ENCODE results near the gene FBXW11. TPM values are rescaled to one million over a fixed set of nuclear protein-coding genes. Genes with fewer than 3 reads are reported as not detected.
"Not testable (repeated sequence)": the region's sequence is repeated elsewhere in the genome, so short reads cannot be mapped to it uniquely, and the experiment has no call there.

FBXW11 gene
- total RNA-seq, 1 donor from 2014 or later, result 64.7 TPM

GRCh38 chr5:171926311-171926710, 80.1 kb downstream of the FBXW11 start:
- Mint-ChIP-seq H3K4me3 (ENCODE audit: unreplicated experiment) (no peak overlapping the region), H3K27me3 (ENCODE audit: low read depth, unreplicated experiment) (no peaks in the 10 kb centered on the region), H3K9me3 (ENCODE audit: unreplicated experiment) (no peaks in the 10 kb centered on the region), H3K36me3 (ENCODE audit: low read depth, unreplicated experiment) (peaks cover 2% of the 10 kb centered on the region), H3K4me1 (ENCODE audit: low read depth, unreplicated experiment) (peaks cover 7% of the 10 kb centered on the region), H3K27ac (ENCODE audit: unreplicated experiment) (no peak overlapping the region)
- Histone ChIP-seq H3K27ac (ENCODE audit: low read depth, low read length) (no peak overlapping the region), H3K9me3 (ENCODE audit: insufficient read depth, low read depth, low read length) (peaks cover 3% of the 10 kb centered on the region), H3K4me2 (ENCODE audit: low read length) (no peak overlapping the region), H3K4me3 (ENCODE audit: insufficient read depth, low read depth, low read length) (no peak overlapping the region), H4K20me1 (ENCODE audit: insufficient read depth, low read length) (peaks cover 80% of the 10 kb centered on the region), H3K4me1 (ENCODE audit: insufficient read depth, low read length) (no peaks in the 10 kb centered on the region), H3K27me3 (ENCODE audit: insufficient read depth, low read length) (no peaks in the 10 kb centered on the region), H3K9ac (ENCODE audit: low read length) (no peak overlapping the region), H3K79me2 (ENCODE audit: insufficient read depth, low read length) (peaks cover 94% of the 10 kb centered on the region), H3K36me3 (ENCODE audit: insufficient read depth, low read length) (no peaks in the 10 kb centered on the region), H2AFZ (ENCODE audit: low read depth, low read length) (no peak overlapping the region)
- no peak for FAIRE-seq
- no peak for TF ChIP-seq CTCF (IDR thresholded peaks at IDR 0.05; ENCODE audit: insufficient read depth, low read depth, low read length)
- no peak for TF ChIP-seq EZH2 (IDR thresholded peaks at IDR 0.05; ENCODE audit: insufficient read depth, low read length)
- no peak for DNase-seq (ENCODE audit: low read depth)

GRCh38 chr5:171924493-171925122, 81.8 kb downstream of the FBXW11 start:
- H3K4me2 ChIP-seq (ENCODE audit: low read length), result no peak overlapping the region
- no peaks in the 10 kb centered on the region for H3K4me1 ChIP-seq (ENCODE audit: insufficient read depth, low read length)
- H2AFZ ChIP-seq (ENCODE audit: low read depth, low read length), result no peak overlapping the region
- peaks cover 96% of the 10 kb centered on the region for H3K79me2 ChIP-seq (ENCODE audit: insufficient read depth, low read length)
- peaks cover 2% of the 10 kb centered on the region for H3K36me3 Mint-ChIP-seq (ENCODE audit: low read depth, unreplicated experiment)
- FAIRE-seq (no peak), DNase-seq (ENCODE audit: low read depth) (no peak)
- H3K9me3 Mint-ChIP-seq (ENCODE audit: unreplicated experiment), result no peaks in the 10 kb centered on the region
- no peak overlapping the region for H3K27ac ChIP-seq (ENCODE audit: low read depth, low read length)
- no peak overlapping the region for H3K4me3 ChIP-seq (ENCODE audit: insufficient read depth, low read depth, low read length)
- no peak overlapping the region for H3K27ac Mint-ChIP-seq (ENCODE audit: unreplicated experiment)
- peaks cover 7% of the 10 kb centered on the region for H3K4me1 Mint-ChIP-seq (ENCODE audit: low read depth, unreplicated experiment)
- no peaks in the 10 kb centered on the region for H3K27me3 ChIP-seq (ENCODE audit: insufficient read depth, low read length)
- H4K20me1 ChIP-seq (ENCODE audit: insufficient read depth, low read length), result peaks cover 85% of the 10 kb centered on the region
- H3K27me3 Mint-ChIP-seq (ENCODE audit: low read depth, unreplicated experiment), result no peaks in the 10 kb centered on the region
- H3K4me3 Mint-ChIP-seq (ENCODE audit: unreplicated experiment), result no peak overlapping the region
- H3K9me3 ChIP-seq (ENCODE audit: insufficient read depth, low read depth, low read length), result peaks cover 3% of the 10 kb centered on the region
- no peaks in the 10 kb centered on the region for H3K36me3 ChIP-seq (ENCODE audit: insufficient read depth, low read length)
- H3K9ac ChIP-seq (ENCODE audit: low read length), result no peak overlapping the region
- no peak for TF ChIP-seq CTCF (IDR thresholded peaks at IDR 0.05; ENCODE audit: insufficient read depth, low read depth, low read length)
- no peak for TF ChIP-seq EZH2 (IDR thresholded peaks at IDR 0.05; ENCODE audit: insufficient read depth, low read length)

DNA sequence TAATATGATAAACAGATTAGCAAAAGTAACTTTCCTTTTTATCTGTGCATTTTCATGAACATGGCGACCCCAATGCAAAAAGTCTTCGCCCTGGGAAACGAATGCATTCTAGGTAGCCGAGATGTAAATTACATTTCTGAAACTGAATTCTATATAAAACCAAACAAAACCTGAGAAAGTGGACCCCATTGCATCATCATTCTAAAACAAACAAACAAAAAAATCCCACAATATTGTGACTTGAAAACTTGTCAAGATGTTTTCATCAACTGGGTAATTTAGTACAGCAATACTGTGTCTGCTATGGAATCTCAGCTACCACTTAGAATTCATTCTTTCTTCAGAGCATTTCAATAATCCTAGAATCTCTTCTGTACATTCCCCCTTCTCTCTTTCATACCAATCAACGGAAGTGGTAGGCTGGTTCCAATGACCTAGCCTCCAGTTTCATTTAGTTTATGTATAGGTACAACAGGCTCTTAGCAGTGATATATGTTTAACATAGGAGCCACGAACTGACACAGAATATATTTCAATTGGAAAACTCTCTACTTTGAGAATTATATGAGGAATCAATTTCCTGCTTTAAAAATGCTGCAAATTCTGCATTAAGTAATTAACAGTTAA, 85.6 kb downstream of the FBXW11 start:
- peaks cover 3% of the 10 kb centered on the region for H3K9me3 ChIP-seq (ENCODE audit: insufficient read depth, low read depth, low read length)
- Mint-ChIP-seq H3K27me3 (ENCODE audit: low read depth, unreplicated experiment) (no peaks in the 10 kb centered on the region), H3K36me3 (ENCODE audit: low read depth, unreplicated experiment) (peaks cover 2% of the 10 kb centered on the region), H3K4me1 (ENCODE audit: low read depth, unreplicated experiment) (peaks cover 5% of the 10 kb centered on the region), H3K4me3 (ENCODE audit: unreplicated experiment) (no peak overlapping the region), H3K9me3 (ENCODE audit: unreplicated experiment) (no peaks in the 10 kb centered on the region), H3K27ac (ENCODE audit: unreplicated experiment) (no peak overlapping the region)
- H3K36me3 ChIP-seq (ENCODE audit: insufficient read depth, low read length), result no peaks in the 10 kb centered on the region
- peaks cover 92% of the 10 kb centered on the region for H3K79me2 ChIP-seq (ENCODE audit: insufficient read depth, low read length)
- no peak overlapping the region for H3K4me2 ChIP-seq (ENCODE audit: low read length)
- H4K20me1 ChIP-seq (ENCODE audit: insufficient read depth, low read length), result peaks cover 86% of the 10 kb centered on the region
- no peak for DNase-seq (ENCODE audit: low read depth)
- H3K4me3 ChIP-seq (ENCODE audit: insufficient read depth, low read depth, low read length), result no peak overlapping the region
- H3K9ac ChIP-seq (ENCODE audit: low read length), result no peak overlapping the region
- H3K4me1 ChIP-seq (ENCODE audit: insufficient read depth, low read length), result no peaks in the 10 kb centered on the region
- H3K27me3 ChIP-seq (ENCODE audit: insufficient read depth, low read length), result no peaks in the 10 kb centered on the region
- no peak overlapping the region for H3K27ac ChIP-seq (ENCODE audit: low read depth, low read length)
- TF ChIP-seq CTCF (IDR thresholded peaks at IDR 0.05; ENCODE audit: insufficient read depth, low read depth, low read length), result no peak
- TF ChIP-seq EZH2 (IDR thresholded peaks at IDR 0.05; ENCODE audit: insufficient read depth, low read length), result no peak
- FAIRE-seq, result no peak
- no peak overlapping the region for H2AFZ ChIP-seq (ENCODE audit: low read depth, low read length)

- H3K36me3 ChIP-seq (ENCODE audit: insufficient read depth, low read length); H3K4me3 Mint-ChIP-seq (ENCODE audit: unreplicated experiment); H3K4me2 ChIP-seq (ENCODE audit: low read length); H3K9me3 ChIP-seq (ENCODE audit: insufficient read depth, low read depth, low read length); H3K27me3 ChIP-seq (ENCODE audit: insufficient read depth, low read length); DNase-seq (ENCODE audit: low read depth); H3K27ac Mint-ChIP-seq (ENCODE audit: unreplicated experiment); H3K9me3 Mint-ChIP-seq (ENCODE audit: unreplicated experiment); H3K9ac ChIP-seq (ENCODE audit: low read length); H3K27ac ChIP-seq (ENCODE audit: low read depth, low read length); H2AFZ ChIP-seq (ENCODE audit: low read depth, low read length); H3K4me1 ChIP-seq (ENCODE audit: insufficient read depth, low read length); H3K27me3 Mint-ChIP-seq (ENCODE audit: low read depth, unreplicated experiment); H3K4me3 ChIP-seq (ENCODE audit: insufficient read depth, low read depth, low read length); H3K36me3 Mint-ChIP-seq (ENCODE audit: low read depth, unreplicated experiment); FAIRE-seq: not testable (repeated sequence)
- Histone ChIP-seq H3K79me2 (ENCODE audit: insufficient read depth, low read length) (peaks cover 82% of the 10 kb centered on the region), H4K20me1 (ENCODE audit: insufficient read depth, low read length) (peaks cover 95% of the 10 kb centered on the region)
- H3K4me1 Mint-ChIP-seq (ENCODE audit: low read depth, unreplicated experiment), result peaks cover 11% of the 10 kb centered on the region
These were observed 90.7 kb downstream of the FBXW11 start for GRCh38 chr5:171915700-171916099.

All from astrocyte (in vitro differentiated cells and primary cell).